AG04449 (cell line): ENCODE data around the gene AP2M1.

Experiments used
- CTCF ChIA-PET: fragments of 350-600 bp; formaldehyde crosslinking; extraction: SDS; loops from one replicate; lab custom pipeline; 2021; ENCODE audit warnings: antibody characterized with exemption; lab: Yijun Ruan, JAX
- POLR2A ChIA-PET: fragments of 400-600, 350-600 bp; formaldehyde crosslinking; extraction: SDS; loops from one replicate; lab custom pipeline; 2020; ENCODE audit warnings: antibody characterized with exemption, inconsistent platforms; lab: Yijun Ruan, JAX
- DNase-seq: peaks from one replicate; pipeline ENCODE4 v3.0.0-alpha.2; 2010; ENCODE audit warnings: low read depth, low spot score
- H3K4me3 ChIP-seq: 2 replicates; pipeline ENCODE4 v1.5.1; 2011; ENCODE audit warnings: low read depth, mild to moderate bottlenecking, control low read depth, low read length
- CTCF ChIP-seq: IDR thresholded peaks from one replicate; pipeline ENCODE4 v1.5.1; 2011; ENCODE audit warnings: mild to moderate bottlenecking, moderate library complexity, low read length, control low read depth, inconsistent platforms; ENCODE audit not compliant: insufficient read depth; ENCODE audit errors: missing control alignments

The AP2M1 gene

GRCh38 chr3:184174646-184175492 is at the start of gene AP2M1:
Gene AP2M1 (plus strand): TSS chr3:184174855. CDS start chr3:184176994, 2,139 bp downstream.
- TF ChIP-seq CTCF: no peak
- POLR2A ChIA-PET: interaction anchor here (0.7 to 1.6 kb wide), 3 partner anchors 14 to 40 kb away, joined by 3 to 6 read pairs (median 3); partner anchors contain the start of gene EIF2B5
- peak; percentile 95 for DNase-seq
- peak within 1 kb of the TSS; percentile 99 for H3K4me3 ChIP-seq
- CTCF ChIA-PET: interaction anchor here (1.3 to 2.3 kb wide), 2 partner anchors 14 to 75 kb away, joined by 3 to 10 read pairs; partner anchors contain the start of gene EEF1AKMT4

- no peak overlapping the region for H3K4me3 ChIP-seq
- ChIA-PET CTCF (no interaction called here), POLR2A (no interaction called here)
- no peak for DNase-seq
- TF ChIP-seq CTCF: no peak
Observed at GRCh38 chr3:184126006-184126405, 48.6 kb upstream of the AP2M1 start.

GRCh38 chr3:184129012-184129411 is 45.6 kb upstream of the AP2M1 start:
- CTCF ChIA-PET: interaction anchor here (1.1 to 3.9 kb wide), 7 partner anchors 41 to 233 kb away, joined by 3 to 12 read pairs (median 4); partner anchors contain the start of genes ALG3 and EEF1AKMT4
- H3K4me3 ChIP-seq: no peak overlapping the region
- peak; percentile 44 for TF ChIP-seq CTCF
- no peak for DNase-seq
- POLR2A ChIA-PET: no interaction called here

- ChIA-PET CTCF (interaction anchor here (1.4 to 5.7 kb wide), 3 partner anchors 12 to 237 kb away, joined by 7 to 46 read pairs (median 16); partner anchors contain the start of gene EEF1AKMT4), POLR2A (no interaction called here)
- DNase-seq: no peak
- H3K4me3 ChIP-seq: no peak overlapping the region
- TF ChIP-seq CTCF: no peak
Observed at GRCh38 chr3:184132945-184133344, 41.7 kb upstream of the AP2M1 start.

GRCh38 chr3:184133840-184134745 is 40.6 kb upstream of the AP2M1 start:
- DNase-seq: no peak
- TF ChIP-seq CTCF: no peak
- H3K4me3 ChIP-seq: peak overlapping the region; percentile 96
- ChIA-PET CTCF (interaction anchor here (1.4 to 5.7 kb wide), 5 partner anchors 11 to 238 kb away, joined by 3 to 46 read pairs (median 7); partner anchors contain the start of gene EEF1AKMT4), POLR2A (interaction anchor here (0.6 to 2.6 kb wide), 5 partner anchors 22 to 238 kb away, joined by 3 to 8 read pairs (median 5); partner anchors contain the start of gene DVL3)
